HTERT RPE-1 (cell line): ENCODE measurements around the gene CSNK1G3.

ENCODE experiments used
- in situ Hi-C: fragments of 300-500 bp; cut with MboI; formaldehyde crosslinking; loops from 4 replicates; pipeline ENCODE4 v1.14.3; 2020; ENCODE audit warnings: low sequenced_read_pairs

The CSNK1G3 gene

DNA sequence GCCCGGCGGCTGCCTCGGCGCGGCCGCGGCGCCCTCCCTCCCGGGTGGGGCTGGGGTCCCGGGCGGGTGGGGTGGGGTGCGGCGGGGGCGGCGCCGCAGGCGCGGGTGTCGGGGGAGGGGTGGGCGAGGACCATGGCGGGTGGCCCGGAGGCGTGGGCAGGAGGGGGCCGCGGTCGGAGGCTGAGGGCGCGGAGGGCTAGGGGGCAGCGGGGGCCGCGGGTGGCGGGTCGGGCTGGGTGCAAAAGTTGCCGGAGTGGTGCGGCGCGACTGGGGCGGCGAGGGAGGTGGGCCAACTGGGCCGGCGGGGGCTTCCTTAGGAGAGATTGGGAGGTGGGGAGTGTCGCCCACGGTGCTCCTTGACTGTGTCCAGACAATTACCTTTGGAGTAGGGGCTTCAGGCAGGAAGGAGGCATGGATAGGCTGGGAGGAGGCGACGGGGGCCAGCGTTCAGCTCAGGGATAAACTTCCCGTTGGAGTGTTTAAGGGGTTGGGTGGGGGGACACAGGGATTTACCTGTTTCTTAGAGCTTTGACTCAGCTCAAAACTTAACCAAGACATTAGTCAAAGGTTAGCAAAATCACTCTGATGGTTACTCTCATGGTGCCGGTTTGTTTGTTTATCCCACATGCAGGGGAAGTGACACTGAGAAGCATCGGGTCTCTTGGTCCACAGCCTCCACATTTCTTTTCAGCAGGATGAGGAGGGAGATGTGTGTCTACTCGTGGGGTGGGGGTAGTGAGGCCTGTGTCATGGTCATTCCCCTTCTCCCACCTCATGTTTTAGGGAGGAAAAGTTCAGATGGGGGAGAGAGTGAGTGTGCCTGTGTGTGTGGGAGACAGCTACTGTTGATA is 859 bp downstream of the CSNK1G3 start:
- in situ Hi-C loops, result no loop called here

- in situ Hi-C loops, result no loop called here
Observed at GRCh38 chr5:123514615-123515355, 2.8 kb downstream of the CSNK1G3 start.

DNA sequence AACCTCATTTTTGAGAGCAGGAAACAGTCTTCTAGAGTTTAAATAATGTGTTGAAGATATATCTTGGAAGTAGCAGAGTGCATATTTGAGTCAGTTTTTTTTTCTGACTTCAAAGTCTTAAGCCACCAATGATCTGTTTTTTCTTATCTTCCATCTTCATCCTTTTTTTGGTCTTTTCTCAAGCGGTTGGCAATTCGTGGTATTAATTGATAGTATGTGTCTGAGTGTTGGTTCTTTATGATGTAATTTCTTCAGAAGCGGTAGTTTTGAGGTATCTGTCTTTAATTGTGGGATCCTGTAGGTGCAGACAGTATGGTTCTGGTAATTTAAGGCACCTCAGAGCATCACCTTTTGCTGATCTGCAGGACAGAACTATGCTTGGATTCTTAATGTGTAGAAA is 3.9 kb downstream of the CSNK1G3 start:
- in situ Hi-C loops, result no loop called here

DNA sequence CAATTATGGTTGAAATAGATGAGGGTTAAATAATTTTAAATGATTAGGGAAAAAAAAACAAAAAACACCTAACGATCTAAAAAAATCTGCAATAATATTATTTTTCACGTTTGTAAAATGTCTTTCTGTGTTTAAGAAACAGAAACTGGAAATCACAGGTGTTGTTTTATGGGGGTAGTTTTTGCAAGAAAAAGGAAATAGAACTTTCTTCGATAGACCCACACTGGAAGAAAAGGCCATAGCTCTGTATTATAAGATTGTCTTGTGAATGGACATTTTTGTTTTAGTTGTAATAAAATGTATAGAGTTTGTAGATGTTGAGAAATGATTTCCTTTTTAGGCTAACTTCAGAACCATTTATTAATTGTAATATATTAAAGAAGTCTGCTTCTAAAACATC is 5.5 kb downstream of the CSNK1G3 start:
- in situ Hi-C loops, result no loop called here

GRCh38 chr5:123518111-123518510 is 6.1 kb downstream of the CSNK1G3 start:
- in situ Hi-C loops, result no loop called here

DNA sequence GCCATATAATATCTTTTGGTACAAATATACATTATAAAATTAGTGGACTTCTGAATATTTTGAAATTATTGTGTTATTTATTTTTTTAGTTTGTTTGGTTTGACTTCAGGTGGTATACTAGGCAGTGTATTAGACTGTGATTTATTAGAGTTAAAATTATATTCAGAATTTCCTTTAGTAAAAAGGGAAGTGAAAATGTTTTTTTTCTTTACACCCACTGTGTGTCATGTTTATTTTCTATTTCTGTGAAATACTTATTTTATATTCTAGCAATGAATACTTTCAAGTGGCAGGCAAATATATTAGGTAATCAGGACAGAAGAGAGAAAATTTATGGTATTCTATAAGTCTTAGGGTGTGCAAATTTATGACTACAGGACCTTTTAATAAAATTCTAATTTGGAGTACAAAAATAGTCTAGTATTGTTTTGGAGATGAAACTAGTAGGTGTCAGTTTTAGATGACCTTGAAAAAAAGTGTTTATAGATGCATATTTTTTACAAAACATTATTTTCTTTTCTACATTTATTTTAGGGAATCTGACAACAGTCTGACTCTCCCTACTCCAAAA is 8.8 kb downstream of the CSNK1G3 start:
- in situ Hi-C loops, result no loop called here

- in situ Hi-C loops, result no loop called here
Observed at GRCh38 chr5:123524146-123524545, 12.2 kb downstream of the CSNK1G3 start.

DNA sequence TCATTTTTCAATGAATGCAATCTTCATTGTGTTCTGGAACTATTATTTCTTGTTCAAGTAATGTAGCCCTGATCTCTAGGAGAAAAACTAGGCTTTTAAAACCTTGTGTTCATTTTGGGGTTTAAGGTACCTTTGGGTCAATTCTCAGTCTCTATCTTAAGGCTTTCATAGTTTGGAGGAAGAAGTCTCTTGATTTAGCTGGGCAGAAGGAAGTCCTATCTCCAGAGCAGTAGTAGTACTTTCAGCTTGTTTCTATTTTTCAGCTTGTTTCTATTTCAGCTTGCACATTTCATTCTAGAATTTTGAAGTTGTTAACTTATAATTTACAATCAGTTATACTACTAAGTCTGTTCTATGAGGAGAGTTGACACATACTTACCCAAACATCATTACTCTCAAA is 15.2 kb downstream of the CSNK1G3 start:
- in situ Hi-C loops, result no loop called here

- in situ Hi-C loops, result no loop called here
Observed at GRCh38 chr5:123528065-123528464, 16.1 kb downstream of the CSNK1G3 start.

DNA sequence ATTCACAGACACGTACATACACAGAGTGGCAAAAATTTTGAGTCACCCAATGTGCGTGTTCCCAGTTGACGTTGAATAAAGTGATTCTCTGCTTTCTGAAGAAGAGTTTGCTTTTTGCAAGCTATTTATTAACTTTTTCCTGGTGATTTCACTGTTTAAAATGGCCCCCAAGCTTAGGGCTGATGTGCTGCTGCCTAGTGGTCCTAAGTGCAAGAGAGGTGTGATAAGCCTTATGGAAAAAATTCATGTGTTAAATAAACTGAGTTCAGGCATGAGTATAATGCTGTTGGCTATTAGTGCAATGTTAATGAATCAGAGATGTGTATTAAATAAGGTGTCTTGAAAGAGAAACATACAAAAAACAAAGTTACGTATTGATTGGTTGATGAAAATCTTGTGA is 16.9 kb downstream of the CSNK1G3 start:
- in situ Hi-C loops, result no loop called here

DNA sequence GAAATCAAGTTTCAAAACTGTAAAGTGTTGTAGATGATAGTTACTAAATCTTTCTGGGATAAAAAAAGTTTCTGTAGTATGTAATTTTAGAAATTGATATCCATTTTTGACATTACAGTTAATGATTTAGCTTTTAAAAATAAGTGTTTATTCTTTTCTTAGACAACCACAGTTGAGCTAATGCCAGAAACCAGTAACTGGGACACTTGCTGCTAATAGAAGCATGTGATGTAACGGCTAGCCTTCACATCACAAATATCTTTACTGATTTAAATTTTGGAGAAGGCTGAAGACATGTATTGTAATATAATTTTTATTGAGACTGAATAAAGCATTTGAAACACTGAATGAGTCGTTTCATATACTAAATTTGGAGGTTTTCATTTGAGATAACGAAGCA is 18.8 kb downstream of the CSNK1G3 start:
- in situ Hi-C loops, result no loop called here

- in situ Hi-C loops, result no loop called here
Observed at GRCh38 chr5:123535648-123536047, 23.7 kb downstream of the CSNK1G3 start.

DNA sequence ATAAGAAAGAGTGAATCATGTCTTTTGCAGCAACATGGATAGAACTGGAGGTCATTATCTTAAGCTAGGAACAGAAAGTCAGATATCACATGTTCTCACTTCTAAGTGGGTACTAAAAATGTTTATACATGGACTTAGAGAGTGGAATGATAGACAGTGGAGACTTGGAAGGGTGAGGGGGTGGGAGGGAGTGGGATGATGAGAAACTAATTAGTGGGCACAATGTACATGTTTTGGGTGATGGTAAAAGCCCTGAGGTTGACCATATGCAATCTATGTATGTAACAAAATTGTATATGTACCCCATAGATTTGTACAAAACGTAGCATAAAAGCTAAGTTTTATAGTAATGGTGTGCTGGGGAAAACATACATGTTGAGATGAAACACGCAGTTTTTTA is 25.3 kb downstream of the CSNK1G3 start:
- in situ Hi-C loops, result no loop called here

- in situ Hi-C loops, result no loop called here
Observed at GRCh38 chr5:123537845-123538244, 25.9 kb downstream of the CSNK1G3 start.

DNA sequence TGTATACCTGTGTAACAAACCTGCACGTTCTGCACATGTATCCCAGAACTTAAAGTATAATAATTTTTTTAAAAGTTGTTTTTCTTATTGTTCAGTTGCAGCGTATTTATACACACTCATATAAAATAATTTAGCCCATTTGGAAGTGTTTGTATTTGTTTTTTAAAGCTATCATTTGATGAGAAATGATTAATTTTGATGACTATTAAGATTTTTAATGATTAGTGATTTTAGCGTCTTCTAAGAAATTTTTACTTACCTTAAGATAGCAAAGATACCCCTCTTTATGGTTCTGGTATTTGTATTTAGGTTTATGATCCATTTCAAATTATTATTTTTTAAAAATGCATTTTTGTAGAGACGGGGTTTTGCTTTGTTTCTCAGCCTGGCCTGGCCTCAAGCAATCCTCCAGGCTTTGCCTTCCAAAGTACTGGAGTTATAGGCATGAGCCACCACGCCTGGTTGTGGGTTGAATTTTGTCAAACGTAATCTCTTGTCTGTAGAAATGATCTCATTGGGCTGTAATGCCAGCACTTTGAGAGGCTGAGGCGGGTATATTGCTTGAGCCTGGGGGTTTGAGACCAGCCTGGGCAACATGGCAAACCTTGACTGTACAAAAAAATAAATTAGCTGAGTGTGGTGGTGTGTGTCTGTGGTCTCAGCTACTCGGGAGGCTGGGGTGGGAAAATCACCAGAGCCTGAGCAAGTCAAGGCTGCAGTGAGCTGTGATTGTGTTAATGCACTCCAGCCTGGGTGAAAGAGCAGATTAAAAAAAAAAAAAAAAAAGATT is 26.9 kb downstream of the CSNK1G3 start:
- in situ Hi-C loops, result no loop called here

GRCh38 chr5:123540534-123540933 is 28.6 kb downstream of the CSNK1G3 start:
- in situ Hi-C loops, result no loop called here

DNA sequence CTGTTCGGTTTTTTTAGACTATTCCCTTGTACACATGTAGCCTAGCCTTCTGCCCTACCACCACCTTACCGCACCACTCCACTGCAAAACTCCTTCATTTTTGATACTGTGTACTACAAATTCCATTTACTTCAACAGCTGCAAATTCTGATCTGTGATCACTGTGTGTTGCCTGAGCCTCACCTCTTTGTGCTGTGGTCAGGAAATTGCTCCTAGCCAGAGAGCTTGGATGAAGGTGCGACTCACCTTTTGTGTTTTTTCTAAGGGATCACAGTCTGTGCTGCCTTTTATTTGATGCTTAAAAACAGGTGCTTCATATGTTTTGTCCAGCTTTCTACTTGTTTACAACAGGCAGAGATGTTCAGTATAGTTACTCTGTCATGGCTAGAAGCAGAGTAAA is 31.5 kb downstream of the CSNK1G3 start:
- in situ Hi-C loops, result no loop called here

- in situ Hi-C loops, result no loop called here
Observed at GRCh38 chr5:123545506-123545905, 33.5 kb downstream of the CSNK1G3 start.

- in situ Hi-C loops, result no loop called here
Observed at GRCh38 chr5:123546657-123547056, 34.7 kb downstream of the CSNK1G3 start.

DNA sequence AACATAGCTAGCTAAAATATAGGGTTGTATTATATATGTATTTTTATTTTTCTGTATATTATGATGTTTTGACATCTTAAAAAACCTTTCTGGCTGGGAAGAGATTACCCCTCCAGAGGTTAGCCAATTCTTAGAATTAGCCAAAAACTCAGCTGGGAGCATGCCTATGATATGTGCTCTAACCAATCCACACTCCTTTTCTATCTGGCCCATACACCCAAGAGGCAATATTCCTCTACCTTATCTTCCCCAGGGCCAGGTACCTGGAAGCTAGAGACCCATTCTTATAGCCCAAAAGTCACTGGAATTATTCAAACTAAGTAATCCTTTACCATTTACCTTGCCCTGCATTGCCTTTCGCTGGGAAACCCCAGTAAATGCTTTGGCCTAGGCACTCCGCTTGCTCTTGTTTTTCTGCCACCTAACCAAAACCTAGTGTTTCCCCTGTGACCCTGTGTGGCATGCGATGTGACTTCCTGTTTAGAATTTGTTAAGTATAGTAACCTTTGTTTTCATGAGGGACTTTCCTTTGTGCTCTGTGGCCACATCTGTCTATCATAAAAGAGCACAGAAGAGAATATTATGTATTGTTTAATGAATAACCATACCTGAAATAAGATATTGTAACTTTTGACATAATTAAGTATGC is 37.4 kb downstream of the CSNK1G3 start:
- in situ Hi-C loops, result no loop called here

DNA sequence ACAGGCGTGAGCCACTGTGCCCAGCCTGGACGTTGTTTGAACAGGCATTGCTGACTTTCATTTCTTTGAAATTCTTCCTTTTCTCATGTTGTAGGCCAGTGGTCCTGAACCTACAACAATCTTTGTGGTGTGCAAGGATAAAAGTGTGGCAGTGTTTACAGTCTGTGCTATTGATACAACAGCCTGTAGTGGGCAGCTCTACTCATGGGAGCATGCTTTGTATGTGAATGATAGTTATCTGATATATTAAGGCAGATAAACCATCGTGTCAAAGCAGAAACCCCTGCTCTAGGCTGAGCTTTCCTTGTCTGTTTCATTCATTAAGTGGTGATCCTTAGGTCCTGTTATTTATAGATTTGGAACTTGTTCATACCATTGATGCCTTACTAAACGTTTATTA is 42.6 kb downstream of the CSNK1G3 start:
- in situ Hi-C loops, result no loop called here
